Body of pancreas (tissue), 4 donors: ENCODE measurements around the gene WDFY3. TPM values are rescaled to one million over a fixed set of nuclear protein-coding genes. Genes with fewer than 3 reads are reported as not detected.

Experiments used
- ATAC-seq: fragments of 150-250 bp; one replicate; pipeline ENCODE4 v1.9.1; 2016
- DNase-seq, 4 donors: peaks; one replicate each; pipeline ENCODE4 v3.0.0-alpha.2; 2019
- H3K27ac ChIP-seq, 4 donors: fragments of 200-600 bp; sonication (generic); 1 replicate in 3 of 4; 2 replicates in 1 of 4; pipeline versions ENCODE4 v1.5.1 to v1.6.1; 2016 to 2019; ENCODE audit warnings: mild to moderate bottlenecking in 1 of 4, mixed read lengths in 1 of 4, moderate library complexity in 1 of 4
- H3K27me3 ChIP-seq, 2 donors: fragments of 200-600 bp; sonication (generic); one replicate each; pipeline ENCODE4 v1.6.0; 2016; ENCODE audit warnings: mild to moderate bottlenecking in 1 of 2
- H3K36me3 ChIP-seq, 2 donors: fragments of 200-600 bp; sonication (generic); replicated peaks in 1 of 2; 2 replicates each; pipeline ENCODE4 v1.5.1; 2016; ENCODE audit warnings: low read depth in 2 of 2; ENCODE audit not compliant: insufficient read depth in 1 of 2
- H3K4me1 ChIP-seq: fragments of 200-600 bp; sonication (generic); one replicate; pipeline ENCODE4 v1.6.0; 2016
- H3K4me3 ChIP-seq, 2 donors: fragments of 200-600 bp; sonication (generic); 1 replicate in 1 of 2; 2 replicates in 1 of 2; pipeline ENCODE4 v1.5.1; 2016 to 2019
- H3K9me3 ChIP-seq, 3 donors: fragments of 200-600 bp; sonication (generic); 1 replicate in 2 of 3; 2 replicates in 1 of 3; pipeline ENCODE4 v1.5.1; 2016
- POLR2A ChIP-seq, 3 donors: fragments of 450-650 bp; IDR thresholded peaks; one replicate each; pipeline ENCODE4 v1.6.1; 2016; ENCODE audit warnings: antibody characterized with exemption in 3 of 3, mild to moderate bottlenecking in 2 of 3
- WGBS, 2 donors: methylation state at CpG; one replicate each; pipeline ENCODE4 v1.1.5; 2017; 5-methylcytosine and 5-hydroxymethylcytosine counted together
- intact Hi-C: fragments of 100-400 bp; cut with DNase I; formaldehyde crosslinking; loops from one replicate; pipeline ENCODE4 v1.15.1; 2023
- total RNA-seq, 2 donors: library from RNA; depleted of rRNA; stranded (reverse); fragments of >200 nt; gene quantifications; one replicate each; pipeline ENCODE4 v1.1.0, GENCODE V29; 2016
- TF ChIP-seq, protein P1 (sequence below), 7 experiments: fragments of 450-650 bp in 4 of 7; fragments of 200-600 bp in 3 of 7; sonication (generic) in 3 of 7; IDR thresholded peaks; one replicate each; pipeline ENCODE4 v1.5.1; 2016 to 2019; ENCODE audit warnings: antibody characterized with exemption in 7 of 7

Gene WDFY3
- total RNA-seq, 2 donors from 2014 or later, result 36.1 to 55.0 TPM

DNA sequence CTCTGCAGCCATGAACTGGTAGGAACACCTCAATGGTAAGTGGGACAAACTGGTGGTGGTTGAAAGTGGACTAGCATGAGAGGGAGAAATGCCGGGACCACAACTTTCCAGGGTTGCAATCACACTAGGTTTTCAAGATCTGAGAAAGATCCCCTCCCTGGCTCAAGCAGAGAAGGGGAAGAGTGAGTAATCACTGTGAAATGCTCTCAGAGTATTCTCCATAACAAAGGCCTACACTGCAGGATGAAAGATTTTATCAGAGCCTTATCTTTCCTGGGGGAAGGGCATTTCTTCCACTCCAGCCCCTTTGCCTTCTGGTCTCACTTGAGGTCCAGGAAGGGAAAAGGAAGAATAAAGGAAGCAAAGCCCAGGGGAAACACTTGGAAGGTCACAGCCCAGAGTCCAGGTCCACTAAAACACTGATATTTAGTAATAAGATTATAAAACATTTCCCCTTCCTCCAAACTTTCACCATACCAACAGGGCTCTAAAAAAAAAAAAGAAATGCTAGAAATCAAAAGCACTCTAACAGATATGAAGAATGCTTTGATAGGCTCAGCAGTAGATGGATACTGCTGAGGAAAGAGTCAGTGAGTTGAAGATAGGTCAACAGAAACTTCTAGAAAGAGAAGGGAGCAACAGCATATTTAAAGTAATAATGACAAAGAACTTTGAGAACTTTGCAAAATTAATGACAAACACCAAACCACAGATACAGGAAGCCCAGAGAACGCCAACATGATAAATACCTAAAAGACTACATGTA is 95.9 kb downstream of the WDFY3 start:
- Histone ChIP-seq H3K27me3 (no peaks in the 10 kb centered on the region), H3K4me1 (no peaks in the 10 kb centered on the region), H3K9me3 (no peaks in the 10 kb centered on the region), H3K27ac (no peak overlapping the region), H3K36me3 (no peaks in the 10 kb centered on the region), H3K4me3 (no peak overlapping the region)
- 88 to 94% methylated on average over 2 of the region's 2 CpGs for WGBS, 2 donors
- TF ChIP-seq, protein P1, sequence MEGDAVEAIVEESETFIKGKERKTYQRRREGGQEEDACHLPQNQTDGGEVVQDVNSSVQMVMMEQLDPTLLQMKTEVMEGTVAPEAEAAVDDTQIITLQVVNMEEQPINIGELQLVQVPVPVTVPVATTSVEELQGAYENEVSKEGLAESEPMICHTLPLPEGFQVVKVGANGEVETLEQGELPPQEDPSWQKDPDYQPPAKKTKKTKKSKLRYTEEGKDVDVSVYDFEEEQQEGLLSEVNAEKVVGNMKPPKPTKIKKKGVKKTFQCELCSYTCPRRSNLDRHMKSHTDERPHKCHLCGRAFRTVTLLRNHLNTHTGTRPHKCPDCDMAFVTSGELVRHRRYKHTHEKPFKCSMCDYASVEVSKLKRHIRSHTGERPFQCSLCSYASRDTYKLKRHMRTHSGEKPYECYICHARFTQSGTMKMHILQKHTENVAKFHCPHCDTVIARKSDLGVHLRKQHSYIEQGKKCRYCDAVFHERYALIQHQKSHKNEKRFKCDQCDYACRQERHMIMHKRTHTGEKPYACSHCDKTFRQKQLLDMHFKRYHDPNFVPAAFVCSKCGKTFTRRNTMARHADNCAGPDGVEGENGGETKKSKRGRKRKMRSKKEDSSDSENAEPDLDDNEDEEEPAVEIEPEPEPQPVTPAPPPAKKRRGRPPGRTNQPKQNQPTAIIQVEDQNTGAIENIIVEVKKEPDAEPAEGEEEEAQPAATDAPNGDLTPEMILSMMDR (IDR thresholded peaks at IDR 0.05), result no peak
- no peak for TF ChIP-seq POLR2A (IDR thresholded peaks at IDR 0.05)
- ATAC-seq, result no peak
- intact Hi-C loops, result no loop called here
- DNase-seq, result no peak

DNA sequence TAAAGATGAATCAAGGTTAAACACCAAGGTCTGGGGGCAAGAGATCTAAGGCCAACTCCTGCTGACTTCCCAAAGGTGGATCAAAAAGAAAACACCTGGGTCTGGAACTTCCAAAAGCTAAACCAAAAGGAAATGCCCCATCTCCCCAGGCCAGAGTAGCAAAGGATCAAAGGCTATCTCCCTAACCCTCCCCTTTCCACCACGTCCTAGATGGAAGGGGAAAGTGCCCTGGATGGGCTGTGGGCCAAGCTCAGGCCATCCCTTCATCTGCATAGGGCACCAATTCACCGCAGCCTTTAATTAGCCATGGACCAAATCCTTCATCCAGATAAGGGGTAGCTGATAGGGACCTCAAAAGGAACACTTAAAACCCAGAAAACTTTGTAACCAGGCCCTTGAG is 100.2 kb downstream of the WDFY3 start:
- 77 to 94% methylated on average over 2 of the region's 2 CpGs for WGBS, 2 donors
- no peak for TF ChIP-seq POLR2A (IDR thresholded peaks at IDR 0.05)
- TF ChIP-seq, protein P1 (IDR thresholded peaks at IDR 0.05), result no peak
- H3K27ac ChIP-seq, result no peak overlapping the region
- intact Hi-C loops, result no loop called here
- H3K27me3 ChIP-seq, result no peaks in the 10 kb centered on the region
- H3K36me3 ChIP-seq, result peaks cover 0 to 3% of the 10 kb centered on the region in 2 donors
- H3K4me3 ChIP-seq, result no peak overlapping the region
- H3K4me1 ChIP-seq, result no peaks in the 10 kb centered on the region
- DNase-seq (no peak), ATAC-seq (no peak)
- H3K9me3 ChIP-seq, result no peaks in the 10 kb centered on the region

- no peak for ATAC-seq
- H3K4me1 ChIP-seq, result no peaks in the 10 kb centered on the region
- H3K27ac ChIP-seq, result no peak overlapping the region
- DNase-seq, result no peak
- H3K36me3 ChIP-seq, result peaks cover 0 to 3% of the 10 kb centered on the region in 2 donors
- H3K9me3 ChIP-seq, result no peaks in the 10 kb centered on the region
- TF ChIP-seq POLR2A (IDR thresholded peaks at IDR 0.05), result no peak
- TF ChIP-seq, protein P1 (IDR thresholded peaks at IDR 0.05), result no peak
- no peak overlapping the region for H3K4me3 ChIP-seq
- H3K27me3 ChIP-seq, result no peaks in the 10 kb centered on the region
- WGBS, 2 donors, result 81 to 96% methylated on average over 2 of the region's 2 CpGs
- intact Hi-C loops, result no loop called here
Measured at GRCh38 chr4:84865600-84865999, 100.9 kb downstream of the WDFY3 start.

- Histone ChIP-seq H3K36me3 (peaks cover 3 to 4% of the 10 kb centered on the region in 2 donors), H3K9me3 (no peaks in the 10 kb centered on the region), H3K27me3 (no peaks in the 10 kb centered on the region), H3K4me3 (no peak overlapping the region), H3K4me1 (peaks cover 5% of the 10 kb centered on the region), H3K27ac (no peak overlapping the region)
- ATAC-seq, result no peak
- intact Hi-C loops, result no loop called here
- WGBS, 2 donors, result 73 to 88% methylated on average over 2 of the region's 2 CpGs
- TF ChIP-seq, protein P1 (IDR thresholded peaks at IDR 0.05), result no peak
- no peak for DNase-seq
Measured at GRCh38 chr4:84862064-84862463, 104.4 kb downstream of the WDFY3 start.

GRCh38 chr4:84857296-84857695 is 109.2 kb downstream of the WDFY3 start:
- 39 to 40% methylated on average over 1 of the region's 1 CpG for WGBS, 2 donors
- Histone ChIP-seq H3K4me1 (peaks cover 15% of the 10 kb centered on the region), H3K9me3 (no peaks in the 10 kb centered on the region), H3K27me3 (no peaks in the 10 kb centered on the region), H3K4me3 (no peak overlapping the region), H3K27ac (no peak overlapping the region), H3K36me3 (peaks cover 0 to 4% of the 10 kb centered on the region in 2 donors)
- DNase-seq, result no peak
- TF ChIP-seq, protein P1 (IDR thresholded peaks at IDR 0.05), result no peak
- no peak for TF ChIP-seq POLR2A (IDR thresholded peaks at IDR 0.05)
- no peak for ATAC-seq
- intact Hi-C loops, result no loop called here
